HG03571 (cell line): ENCODE measurements around the gene PIK3R2.
A peak's percentile ranks its signal among the peaks of the same experiment; 100 is the strongest.
"Not testable (repeated sequence)": the region's sequence is repeated elsewhere in the genome, so short reads cannot be mapped to it uniquely, and the experiment has no call there.

ENCODE experiments used
- ATAC-seq: cut with Tn5 transposase; IDR thresholded peaks from one replicate; pipeline ENCODE4 v1.9.1; 2021; ENCODE audit not compliant: unreplicated experiment

Gene PIK3R2

DNA sequence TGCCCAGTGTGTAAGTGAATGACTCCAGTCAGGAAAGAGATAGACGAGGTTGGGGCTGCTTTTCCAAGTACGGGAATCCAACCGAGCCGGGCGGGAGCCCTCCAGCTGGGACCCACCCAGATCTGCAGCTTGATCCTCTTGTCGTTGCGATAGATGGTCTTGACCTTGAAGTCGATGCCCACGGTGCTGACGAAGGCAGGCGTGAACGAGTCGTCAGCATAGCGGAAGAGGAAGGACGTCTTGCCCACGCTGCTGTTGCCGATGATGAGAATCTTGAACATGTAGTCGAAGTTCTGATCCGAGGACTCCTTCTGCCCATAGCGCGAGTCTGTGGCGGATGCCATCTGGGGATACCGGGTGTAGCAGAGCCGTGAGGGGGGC is 49.4 kb downstream of the PIK3R2 start:
- ATAC-seq = no peak

DNA sequence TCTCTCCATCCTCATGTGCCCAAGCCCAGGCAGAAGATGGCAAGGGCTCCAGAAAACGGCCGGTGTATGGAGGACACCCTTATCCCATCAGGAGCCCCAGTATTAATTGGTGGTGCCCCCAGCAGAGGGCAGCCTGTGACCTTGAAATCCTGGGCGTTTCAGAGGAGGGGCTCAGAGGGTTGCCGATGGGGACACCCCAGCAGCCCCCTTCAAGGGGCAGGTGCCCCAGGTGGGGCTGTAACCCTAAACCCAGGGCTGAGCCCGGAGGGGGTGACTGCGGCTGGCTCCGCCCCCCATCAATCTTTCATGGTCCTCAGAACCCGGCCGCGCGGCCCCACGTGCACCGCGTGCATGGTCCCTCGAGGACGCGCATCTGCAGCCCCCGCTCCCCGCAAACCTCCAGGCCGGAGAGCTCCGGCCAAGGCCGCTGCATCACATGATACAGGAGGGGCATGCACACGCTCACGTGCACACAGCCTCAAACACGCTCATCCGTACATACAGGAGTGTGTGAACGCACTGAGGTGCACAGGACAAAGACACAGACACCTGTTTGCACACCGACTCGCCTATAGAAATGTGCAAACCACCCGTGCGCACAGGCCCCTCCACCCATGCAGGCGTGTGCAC is 49.9 kb downstream of the PIK3R2 start:
- ATAC-seq = no peak

DNA sequence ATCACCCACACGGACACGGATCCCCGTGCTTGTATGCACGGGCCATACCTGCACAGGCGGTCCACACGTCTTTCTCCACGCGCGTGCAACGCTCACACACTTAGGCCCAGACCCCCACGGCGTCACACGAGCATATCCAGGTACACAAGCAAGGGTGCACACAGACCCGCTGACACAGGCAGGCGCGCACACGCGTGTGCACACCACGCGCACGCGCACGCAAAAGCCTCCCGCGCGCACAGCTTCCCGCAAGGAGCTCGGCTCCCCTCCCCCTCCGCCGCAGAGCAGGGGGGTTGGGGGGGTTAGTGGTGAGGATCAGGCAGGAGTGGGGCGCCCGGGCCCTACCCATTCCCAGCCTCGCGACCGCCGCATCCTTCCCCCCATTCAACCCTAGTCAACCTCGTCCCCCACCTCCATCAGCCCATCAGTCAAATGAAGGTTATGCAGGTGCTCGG is 50.5 kb downstream of the PIK3R2 start:
- ATAC-seq = no peak

DNA sequence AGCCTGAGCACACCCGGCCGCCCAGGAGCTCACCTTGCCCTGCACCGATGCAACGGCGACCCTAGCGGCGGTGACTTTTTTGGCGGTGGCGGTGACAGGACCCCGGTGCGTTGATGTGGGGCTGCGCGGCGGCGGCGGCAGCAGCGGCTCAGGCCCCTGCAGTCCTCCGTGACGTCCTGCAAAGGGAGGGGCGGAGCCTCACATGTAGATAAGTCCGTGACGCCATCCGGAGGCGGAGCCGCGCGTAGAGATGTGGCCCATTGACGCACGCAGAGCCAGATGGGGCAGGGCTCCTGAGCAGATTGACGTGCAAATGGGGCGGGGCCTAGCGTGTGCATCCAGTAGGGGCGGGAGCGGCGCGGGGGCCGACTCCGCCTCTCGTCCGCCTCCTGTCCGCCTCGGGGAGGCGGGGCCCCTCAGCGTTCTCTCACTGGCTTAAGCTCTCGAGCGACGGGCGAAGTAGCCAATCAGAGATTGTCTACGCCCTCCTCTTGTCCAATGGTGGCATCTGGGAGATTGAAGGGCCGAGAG is 51.0 kb downstream of the PIK3R2 start, which contains the start of gene RAB3A:
Gene RAB3A (minus strand): TSS at position 180 of the 531 bp plus-strand sequence. CDS start 1,302 bp downstream, outside the sequence.
- peak; percentile 84 for ATAC-seq

DNA sequence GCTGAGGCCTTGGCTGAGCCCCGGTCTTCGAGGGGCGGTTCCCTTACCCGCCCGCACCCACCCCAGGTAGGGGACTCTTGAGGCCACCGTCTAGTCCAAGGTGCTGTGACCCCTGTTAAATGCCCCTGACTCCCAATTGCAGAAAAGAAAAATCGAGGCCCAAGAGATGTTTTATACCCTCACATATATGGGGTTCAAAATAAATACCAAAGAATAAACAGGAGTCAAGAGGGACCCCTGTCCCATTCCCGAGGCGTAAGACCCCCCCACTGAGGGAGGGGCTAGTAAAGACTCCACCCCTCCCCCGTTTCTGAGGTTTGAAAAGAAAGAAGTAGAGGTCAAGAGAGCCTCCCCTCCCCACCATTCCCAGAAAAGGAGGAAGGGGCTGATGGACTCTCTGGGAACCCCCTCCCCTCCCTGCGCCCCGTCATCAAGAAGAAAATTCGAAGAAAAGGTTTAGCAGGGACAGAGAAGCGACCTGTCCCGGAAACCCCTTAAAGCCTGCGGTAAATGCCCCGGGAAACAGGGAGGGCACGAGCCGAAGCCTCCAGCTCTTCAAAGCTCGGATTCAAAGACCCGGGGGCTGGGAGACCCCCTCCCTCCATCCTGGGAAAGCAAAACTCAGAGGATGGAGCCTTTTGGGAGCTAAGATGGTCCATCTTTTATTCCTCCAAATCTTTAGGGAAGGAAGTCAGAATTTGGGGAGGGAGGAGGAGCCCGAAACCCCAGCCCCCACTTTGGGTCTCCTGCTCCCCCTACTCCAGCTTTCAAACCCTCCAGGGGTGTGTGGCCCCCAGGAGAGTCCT is 51.6 kb downstream of the PIK3R2 start:
- ATAC-seq = peak; percentile 0

DNA sequence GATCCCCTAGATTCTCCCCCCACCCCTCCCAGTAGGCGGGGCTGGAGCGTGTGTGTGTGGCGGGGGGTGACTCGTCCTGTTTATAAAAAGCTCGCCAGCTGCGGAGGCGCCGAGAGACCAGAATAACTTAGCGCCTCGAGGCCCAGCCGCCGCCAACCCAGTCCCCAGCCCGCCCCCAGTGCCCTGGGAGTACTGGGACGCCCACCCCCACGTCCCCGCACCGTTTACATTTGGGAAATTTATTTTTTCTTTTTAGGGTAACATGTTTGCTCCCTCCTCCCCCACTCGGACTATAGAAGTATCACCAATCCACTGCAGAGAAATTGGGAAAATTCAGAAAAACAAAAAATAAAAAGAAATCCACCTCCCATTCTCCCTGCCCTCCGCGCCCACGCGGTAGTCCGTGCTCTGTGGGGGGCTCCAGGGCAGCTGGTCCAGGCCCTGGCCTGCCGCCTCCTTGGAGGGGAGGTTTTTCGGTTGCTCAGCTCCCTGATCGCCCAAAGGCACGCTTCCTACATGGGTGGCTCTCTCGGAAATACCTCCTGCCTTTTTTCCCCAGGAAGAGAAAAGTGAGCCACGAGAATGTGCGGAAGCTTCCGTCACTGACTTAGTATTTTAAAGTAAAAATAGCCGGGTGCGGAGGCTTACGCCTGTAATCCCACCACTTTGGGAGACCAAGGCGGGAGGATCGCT is 52.4 kb downstream of the PIK3R2 start:
- no peak for ATAC-seq

DNA sequence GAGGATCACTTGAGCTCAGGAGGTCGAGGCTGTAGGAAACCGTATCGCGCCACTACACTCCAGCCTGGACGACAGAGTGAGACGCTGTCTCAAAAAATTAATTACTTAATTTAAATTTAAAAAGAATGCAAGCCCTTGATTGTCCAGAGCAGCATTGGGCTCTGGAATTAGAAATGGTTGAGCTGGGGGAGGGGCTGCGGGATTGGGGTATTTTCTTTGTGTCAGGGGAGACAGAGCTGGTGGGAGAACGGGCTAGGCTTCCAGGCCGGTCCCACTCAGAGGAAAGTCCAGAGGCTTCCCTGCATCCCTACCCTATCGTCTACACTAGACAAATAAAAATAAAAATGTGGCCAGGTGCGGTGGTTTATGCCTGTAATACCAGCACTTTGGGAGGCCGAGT is 53.1 kb downstream of the PIK3R2 start:
- ATAC-seq = no peak

DNA sequence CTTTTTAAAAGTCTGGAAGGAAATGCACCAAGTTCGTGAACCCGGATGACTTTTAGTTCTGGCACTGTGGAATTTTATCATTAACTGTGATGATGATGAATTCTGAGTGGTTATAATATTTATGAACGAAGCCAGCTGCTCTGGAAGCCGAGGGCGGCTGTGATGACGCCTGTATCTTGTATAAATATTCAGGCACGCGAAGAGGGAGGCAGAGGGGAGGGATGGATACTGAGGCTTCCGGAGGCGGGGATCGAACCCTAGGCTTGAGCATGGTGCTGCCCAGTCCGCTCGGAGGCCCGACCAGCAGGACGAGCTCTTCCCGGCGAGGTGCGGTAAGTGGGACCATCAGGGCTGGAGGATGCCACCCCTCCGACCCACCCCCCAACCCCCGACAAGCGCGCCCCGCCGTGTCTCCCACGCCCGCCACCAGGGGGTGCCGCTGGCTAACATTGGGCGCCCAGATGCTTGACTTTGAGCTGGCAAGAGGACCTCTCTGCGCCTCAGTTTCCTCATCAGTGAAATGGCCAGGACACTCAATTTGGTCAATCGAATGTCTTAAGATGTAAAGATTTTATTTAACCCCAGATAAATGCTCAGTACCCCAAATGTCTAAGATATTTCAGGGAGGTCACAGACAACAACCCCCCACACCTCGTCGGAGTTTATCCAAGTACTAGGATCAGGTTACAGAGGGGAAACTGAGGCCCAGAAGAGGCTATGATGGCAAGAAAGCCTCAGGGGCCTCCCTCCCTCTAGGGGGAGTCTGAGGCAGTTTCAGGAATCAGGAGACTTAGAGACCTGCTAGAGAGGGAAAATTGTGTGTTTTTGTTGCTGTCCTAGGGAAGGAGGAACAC is 55.4 kb downstream of the PIK3R2 start:
- ATAC-seq = no peak

DNA sequence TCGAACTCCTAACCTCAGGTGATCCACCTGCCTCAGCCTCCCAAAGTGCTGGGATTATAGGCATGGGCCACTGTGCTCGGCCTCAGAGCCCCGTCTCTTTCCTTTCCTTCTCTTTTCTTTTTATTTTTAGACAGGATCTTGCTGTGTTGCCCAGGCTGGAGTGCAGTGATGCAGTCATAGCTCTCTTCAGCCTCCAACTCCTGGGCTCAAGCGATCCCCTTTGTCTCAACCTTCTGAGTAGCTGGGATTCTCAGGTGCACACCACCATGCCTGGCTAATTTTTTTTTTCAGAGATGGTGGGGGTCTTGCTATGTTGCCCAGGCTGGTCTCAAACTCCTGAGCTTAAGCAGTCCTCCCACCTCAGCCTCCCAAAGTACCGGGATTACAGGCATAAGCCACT is 56.9 kb downstream of the PIK3R2 start:
- not testable (repeated sequence) for ATAC-seq

DNA sequence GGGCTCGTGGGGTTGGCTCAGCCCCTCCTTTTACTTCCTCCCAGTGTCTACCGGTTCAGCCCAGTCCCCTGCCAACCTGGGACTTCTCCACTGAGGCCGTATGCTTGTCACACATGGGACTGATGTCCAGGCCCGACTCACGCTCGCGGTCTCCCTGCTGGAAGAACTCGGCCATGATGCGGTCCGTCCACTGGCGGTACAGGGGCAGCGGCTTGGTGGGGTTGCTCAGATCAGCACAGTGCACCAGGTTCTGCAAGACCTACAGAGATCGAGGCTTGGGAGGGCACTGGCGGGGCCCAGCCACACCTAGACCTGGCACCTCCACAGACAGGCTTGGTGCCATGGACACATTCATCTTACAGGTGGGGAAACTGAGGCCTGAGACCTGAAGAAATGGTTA is 58.7 kb downstream of the PIK3R2 start:
- no peak for ATAC-seq

DNA sequence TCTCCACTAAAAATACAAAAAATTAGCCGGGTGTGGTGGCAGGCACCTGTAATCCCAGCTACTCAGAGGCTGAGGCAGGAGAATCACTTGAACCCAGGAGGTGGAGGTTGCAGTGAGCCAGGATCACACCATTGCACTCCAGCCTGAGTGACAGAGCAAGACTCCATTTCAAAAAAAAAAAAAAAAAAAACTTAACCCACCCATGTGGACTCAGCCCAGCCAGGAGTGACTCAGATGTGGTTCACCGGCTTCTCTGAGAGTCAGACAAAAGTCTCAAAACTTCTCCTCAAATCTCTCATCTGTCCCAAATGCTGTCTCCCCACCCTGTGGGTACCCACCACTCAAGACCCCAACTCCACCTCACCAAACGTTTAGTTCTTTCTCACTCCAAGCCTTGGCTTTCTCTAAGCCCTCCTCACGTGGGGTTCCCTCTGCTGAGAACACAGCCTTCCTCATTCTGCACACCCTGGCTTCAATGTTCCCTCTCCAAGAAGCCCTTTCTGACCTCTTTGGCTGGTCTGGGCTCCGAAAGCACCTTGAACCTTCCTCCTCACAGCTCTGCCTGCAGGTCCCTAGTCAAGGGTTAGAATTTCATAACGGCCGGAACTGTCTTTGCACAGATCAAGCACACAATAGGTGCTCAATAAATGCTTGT is 61.9 kb downstream of the PIK3R2 start:
- no peak for ATAC-seq

DNA sequence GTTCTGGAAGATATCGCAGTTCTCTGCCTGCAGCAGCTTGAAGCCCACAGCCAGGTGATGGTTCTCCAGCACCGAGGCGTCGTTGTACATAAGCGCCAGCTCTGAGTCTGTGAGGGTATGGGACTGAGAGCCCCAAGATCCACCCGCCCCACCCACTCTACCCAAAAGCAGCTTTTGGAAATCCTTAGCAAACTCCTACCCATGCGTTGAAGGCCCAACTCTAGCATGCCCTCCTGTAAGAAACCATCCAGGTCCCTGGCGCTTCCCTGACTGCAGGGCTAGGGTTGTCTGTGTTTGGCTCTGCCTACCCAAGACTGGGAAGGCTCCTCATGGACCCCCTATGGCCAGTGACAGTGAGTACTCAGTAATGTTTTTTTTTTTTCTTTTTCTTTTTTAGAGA is 63.8 kb downstream of the PIK3R2 start:
- no peak for ATAC-seq

DNA sequence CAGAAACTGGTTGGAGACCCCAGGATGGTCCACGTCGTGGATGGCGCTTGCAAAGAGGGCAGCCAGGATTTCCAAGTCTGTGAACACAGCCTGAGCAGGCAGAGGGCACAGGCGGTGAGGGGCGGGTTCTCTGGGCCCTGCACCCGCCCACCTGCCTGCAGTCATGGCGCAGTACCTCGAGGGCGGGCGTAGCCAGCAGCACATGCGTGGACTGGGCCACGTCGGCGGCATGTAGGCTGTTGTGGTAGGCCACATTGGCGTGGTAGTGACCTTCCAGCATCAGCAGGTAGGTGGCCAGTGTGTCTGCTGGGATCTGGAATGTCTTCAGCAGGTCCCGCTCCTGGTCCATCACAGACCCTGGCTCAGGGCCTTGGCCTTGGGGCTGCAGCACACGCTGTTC is 65.2 kb downstream of the PIK3R2 start:
- ATAC-seq = no peak

DNA sequence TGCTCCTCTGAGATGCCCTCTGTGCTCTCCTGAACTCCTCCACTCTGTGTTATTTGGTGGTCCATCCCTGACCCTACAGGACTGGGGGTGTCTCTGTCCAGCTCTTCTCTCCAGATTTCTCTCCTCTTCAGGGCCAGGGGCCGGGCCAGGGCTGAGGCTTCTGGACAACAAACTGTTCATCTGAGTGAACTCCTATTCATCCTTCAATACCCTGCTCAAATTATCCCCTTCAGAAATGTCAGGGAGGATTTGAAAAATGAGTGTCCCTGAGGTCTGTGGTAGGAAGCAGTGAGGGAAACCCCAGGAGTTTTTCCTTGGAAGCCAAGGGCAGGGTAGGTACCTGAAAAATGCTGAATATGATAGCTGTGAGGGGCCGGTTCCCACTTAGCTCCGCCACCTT is 65.6 kb downstream of the PIK3R2 start:
- no peak for ATAC-seq
